H4 (cell line): ENCODE results near the gene TXNRD1. TPM values are rescaled to one million over a fixed set of nuclear protein-coding genes. Genes with fewer than 3 reads are reported as not detected.
"Not testable (repeated sequence)": the region's sequence is repeated elsewhere in the genome, so short reads cannot be mapped to it uniquely, and the experiment has no call there.

Experiments
- DNase-seq: peaks from one replicate; pipeline ENCODE4 v3.0.0-alpha.2; 2015; ENCODE audit warnings: low spot score
- total RNA-seq: library from RNA; depleted of rRNA; stranded (reverse); fragments of >200 nt; shearing (Covaris generic); gene quantifications from 2 replicates; pipeline ENCODE4 v1.2.3, GENCODE V29; 2014

Gene TXNRD1
- total RNA-seq, 1 experiment from 2014 or later: 701 TPM

GRCh38 chr12:104328278-104328677 lies 112.7 kb downstream of the TXNRD1 start:
- not testable (repeated sequence) for DNase-seq

- no peak for DNase-seq
Observed at GRCh38 chr12:104328790-104329189, 113.2 kb downstream of the TXNRD1 start.

- no peak for DNase-seq
Observed at GRCh38 chr12:104329707-104330532, 114.3 kb downstream of the TXNRD1 start.

- no peak for DNase-seq
Observed at GRCh38 chr12:104331376-104331775, 115.8 kb downstream of the TXNRD1 start.

- not testable (repeated sequence) for DNase-seq
Observed at GRCh38 chr12:104332273-104332672, 116.7 kb downstream of the TXNRD1 start.

GRCh38 chr12:104333692-104334255 lies 118.2 kb downstream of the TXNRD1 start:
- no peak for DNase-seq

- DNase-seq: no peak
Observed at GRCh38 chr12:104334581-104334980, 119.0 kb downstream of the TXNRD1 start.

GRCh38 chr12:104336115-104336514 lies 120.5 kb downstream of the TXNRD1 start:
- no peak for DNase-seq

GRCh38 chr12:104337030-104337558 lies 121.5 kb downstream of the TXNRD1 start:
- no peak for DNase-seq

- DNase-seq: no peak
Observed at GRCh38 chr12:104339663-104340062, 124.1 kb downstream of the TXNRD1 start.

- DNase-seq: no peak
Observed at GRCh38 chr12:104340177-104340576, 124.6 kb downstream of the TXNRD1 start.

GRCh38 chr12:104340925-104341611 lies 125.5 kb downstream of the TXNRD1 start:
- no peak for DNase-seq

GRCh38 chr12:104342147-104342546 lies 126.6 kb downstream of the TXNRD1 start:
- DNase-seq: no peak

- DNase-seq: no peak
Observed at GRCh38 chr12:104342635-104343249, 127.2 kb downstream of the TXNRD1 start.

- DNase-seq: no peak
Observed at GRCh38 chr12:104344682-104345081, 129.1 kb downstream of the TXNRD1 start.

GRCh38 chr12:104345234-104346066 lies 129.9 kb downstream of the TXNRD1 start:
- DNase-seq: no peak

GRCh38 chr12:104347374-104348075 lies 131.9 kb downstream of the TXNRD1 start:
- DNase-seq: no peak

- no peak for DNase-seq
Observed at GRCh38 chr12:104348283-104348993, 132.9 kb downstream of the TXNRD1 start.

GRCh38 chr12:104348994-104349494 lies 133.5 kb downstream of the TXNRD1 start:
- no peak for DNase-seq
